ENCODE measurements around the gene MICAL1.

MICAL1 gene, protein sequence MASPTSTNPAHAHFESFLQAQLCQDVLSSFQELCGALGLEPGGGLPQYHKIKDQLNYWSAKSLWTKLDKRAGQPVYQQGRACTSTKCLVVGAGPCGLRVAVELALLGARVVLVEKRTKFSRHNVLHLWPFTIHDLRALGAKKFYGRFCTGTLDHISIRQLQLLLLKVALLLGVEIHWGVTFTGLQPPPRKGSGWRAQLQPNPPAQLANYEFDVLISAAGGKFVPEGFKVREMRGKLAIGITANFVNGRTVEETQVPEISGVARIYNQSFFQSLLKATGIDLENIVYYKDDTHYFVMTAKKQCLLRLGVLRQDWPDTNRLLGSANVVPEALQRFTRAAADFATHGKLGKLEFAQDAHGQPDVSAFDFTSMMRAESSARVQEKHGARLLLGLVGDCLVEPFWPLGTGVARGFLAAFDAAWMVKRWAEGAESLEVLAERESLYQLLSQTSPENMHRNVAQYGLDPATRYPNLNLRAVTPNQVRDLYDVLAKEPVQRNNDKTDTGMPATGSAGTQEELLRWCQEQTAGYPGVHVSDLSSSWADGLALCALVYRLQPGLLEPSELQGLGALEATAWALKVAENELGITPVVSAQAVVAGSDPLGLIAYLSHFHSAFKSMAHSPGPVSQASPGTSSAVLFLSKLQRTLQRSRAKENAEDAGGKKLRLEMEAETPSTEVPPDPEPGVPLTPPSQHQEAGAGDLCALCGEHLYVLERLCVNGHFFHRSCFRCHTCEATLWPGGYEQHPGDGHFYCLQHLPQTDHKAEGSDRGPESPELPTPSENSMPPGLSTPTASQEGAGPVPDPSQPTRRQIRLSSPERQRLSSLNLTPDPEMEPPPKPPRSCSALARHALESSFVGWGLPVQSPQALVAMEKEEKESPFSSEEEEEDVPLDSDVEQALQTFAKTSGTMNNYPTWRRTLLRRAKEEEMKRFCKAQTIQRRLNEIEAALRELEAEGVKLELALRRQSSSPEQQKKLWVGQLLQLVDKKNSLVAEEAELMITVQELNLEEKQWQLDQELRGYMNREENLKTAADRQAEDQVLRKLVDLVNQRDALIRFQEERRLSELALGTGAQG

DNA sequence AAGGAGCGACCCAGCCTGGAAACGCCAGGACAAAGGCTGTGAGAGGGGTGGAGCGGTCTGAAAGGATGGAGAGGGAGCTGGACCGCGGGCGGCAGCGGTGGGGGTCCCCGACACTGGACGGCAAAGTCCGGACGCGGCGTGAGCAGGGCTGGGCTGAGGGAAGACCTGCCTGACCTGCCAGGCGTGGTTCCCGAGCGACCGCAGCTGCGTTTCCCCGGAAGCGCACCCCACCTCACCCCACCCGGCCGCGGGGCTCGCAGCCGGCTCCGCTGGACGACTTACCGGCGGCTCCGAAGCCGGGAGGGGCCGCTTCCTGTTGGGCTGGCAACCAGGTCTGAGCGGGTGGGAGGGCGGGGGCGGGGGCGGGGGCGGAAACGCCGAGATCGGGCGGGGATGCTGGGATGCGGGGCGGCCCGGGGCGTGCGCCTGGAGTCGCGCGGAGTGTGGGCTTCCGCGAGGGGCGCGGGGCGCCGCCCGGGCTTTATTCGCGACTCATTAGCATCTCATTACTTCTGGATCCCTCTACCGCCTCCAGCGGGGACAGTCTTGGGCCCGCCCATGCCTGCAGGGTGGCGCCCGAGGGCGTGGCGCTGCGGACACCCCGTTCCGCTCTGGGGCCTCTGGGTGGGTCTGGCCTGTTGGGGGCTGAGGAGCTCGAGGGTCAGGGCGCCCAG is at the start of gene MICAL1:
TSS of gene MICAL1 (minus strand) at position 336 of the 674 bp plus-strand sequence. CDS start 1,576 bp downstream, outside the sequence.
- DNase-seq: peak; percentile 74

DNA sequence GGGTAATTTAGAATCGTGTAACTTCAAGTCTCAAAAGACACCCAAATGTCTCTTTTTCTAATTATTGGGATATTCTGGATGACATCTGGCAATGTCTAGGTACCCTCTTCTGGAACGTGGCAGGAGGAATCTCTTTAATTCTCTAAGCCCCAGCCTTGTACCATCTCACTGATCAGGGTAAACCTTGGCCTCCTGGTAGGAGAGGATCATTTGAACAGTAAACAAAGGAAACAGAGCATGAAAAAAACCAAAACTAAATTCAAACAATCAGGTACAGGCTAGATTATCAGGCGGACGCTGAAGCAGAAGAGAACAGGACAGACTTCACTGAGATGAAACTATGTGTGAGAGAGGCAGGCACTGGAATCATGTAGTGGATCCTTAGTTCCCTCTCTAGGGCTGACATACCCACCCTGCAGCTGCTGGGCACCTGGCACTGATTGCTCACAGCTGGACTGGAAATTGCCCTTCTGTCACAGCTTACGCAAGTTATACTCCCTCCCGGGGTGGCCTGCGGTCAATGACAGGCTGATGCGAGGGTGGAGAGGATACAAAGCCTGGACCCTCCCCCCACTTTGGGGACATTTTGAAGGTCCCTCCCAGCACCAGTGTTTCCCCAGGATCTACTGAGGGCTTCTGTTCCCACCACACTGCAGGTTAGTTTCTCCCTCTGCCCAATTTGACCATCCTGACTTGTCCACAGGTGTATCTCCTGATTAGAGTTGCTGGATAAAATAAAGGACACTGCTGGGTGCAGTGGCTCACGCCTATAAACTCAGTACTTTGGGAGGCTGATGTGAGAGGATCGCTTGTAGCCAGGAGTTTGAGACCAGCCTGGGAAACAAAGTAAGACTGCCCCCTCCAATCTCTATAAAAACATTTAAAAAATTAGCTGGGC is 48.0 kb upstream of the MICAL1 start:
- no peak for DNase-seq

DNA sequence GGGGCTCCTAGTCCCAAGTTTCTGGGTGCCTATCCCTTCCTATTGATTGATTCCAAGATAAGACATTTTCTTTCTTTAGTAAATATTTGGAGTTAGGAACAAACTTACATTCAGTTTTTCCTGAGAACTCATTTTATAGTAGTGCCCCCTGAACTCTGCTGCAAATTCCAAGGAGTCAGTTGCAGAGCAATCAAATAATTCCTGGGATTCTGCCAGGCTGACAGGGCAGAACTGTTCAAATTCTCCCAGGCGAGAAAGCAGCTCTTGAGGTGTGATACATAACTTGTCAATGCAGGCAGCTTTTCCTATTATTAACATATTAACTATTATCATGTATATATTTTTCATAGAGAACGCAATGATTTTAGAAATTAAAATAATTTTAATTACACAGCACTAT is 43.4 kb upstream of the MICAL1 start:
- DNase-seq: no peak

- DNase-seq: no peak
These were observed 42.5 kb upstream of the MICAL1 start for GRCh38 chr6:109498052-109498451.

- DNase-seq: no peak
These were observed 40.6 kb upstream of the MICAL1 start for GRCh38 chr6:109496036-109496772.

DNA sequence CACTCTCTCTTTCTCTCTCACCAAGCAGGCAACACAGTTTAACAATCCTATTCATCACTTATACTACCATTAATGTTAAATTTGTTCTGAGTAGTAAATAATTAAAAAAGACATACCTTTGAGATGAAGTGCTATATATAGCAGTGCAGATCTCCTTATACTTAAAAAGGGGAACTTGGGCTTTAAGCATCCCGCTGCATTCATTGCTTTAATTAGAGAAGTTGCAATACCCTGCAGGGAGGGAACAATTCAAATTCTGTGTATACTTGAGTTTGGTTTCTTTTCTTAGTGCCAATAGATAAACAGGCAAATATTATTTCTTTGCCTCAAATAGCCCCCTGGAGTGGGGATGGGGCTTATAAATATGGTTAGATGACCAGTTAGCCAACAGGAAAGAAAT is 38.3 kb upstream of the MICAL1 start:
- no peak for DNase-seq

GRCh38 chr6:109491207-109491938 is 35.8 kb upstream of the MICAL1 start:
- DNase-seq: peak; percentile 67

GRCh38 chr6:109490713-109491112 is 35.1 kb upstream of the MICAL1 start:
- DNase-seq: no peak

DNA sequence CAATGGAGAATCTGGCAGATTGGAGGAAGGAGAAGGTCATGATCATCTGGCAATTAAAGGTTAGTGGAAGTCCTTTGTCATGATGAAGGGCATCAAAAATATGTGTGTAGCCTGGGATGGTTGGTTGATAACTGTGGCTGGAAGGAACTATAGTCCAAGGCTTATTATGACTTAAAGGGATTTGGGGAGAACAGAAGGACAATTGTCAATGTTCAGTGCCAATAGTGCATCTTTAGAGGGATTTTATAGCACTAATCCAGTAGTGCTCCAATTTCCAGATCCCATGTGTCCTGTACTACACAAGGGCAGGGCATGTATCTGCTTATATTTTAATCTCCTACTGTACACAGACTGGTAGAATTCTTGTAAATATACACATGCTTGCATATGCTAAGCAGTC is 32.4 kb upstream of the MICAL1 start:
- DNase-seq: no peak

- no peak for DNase-seq
These were observed 30.5 kb upstream of the MICAL1 start for GRCh38 chr6:109486068-109486467.

DNA sequence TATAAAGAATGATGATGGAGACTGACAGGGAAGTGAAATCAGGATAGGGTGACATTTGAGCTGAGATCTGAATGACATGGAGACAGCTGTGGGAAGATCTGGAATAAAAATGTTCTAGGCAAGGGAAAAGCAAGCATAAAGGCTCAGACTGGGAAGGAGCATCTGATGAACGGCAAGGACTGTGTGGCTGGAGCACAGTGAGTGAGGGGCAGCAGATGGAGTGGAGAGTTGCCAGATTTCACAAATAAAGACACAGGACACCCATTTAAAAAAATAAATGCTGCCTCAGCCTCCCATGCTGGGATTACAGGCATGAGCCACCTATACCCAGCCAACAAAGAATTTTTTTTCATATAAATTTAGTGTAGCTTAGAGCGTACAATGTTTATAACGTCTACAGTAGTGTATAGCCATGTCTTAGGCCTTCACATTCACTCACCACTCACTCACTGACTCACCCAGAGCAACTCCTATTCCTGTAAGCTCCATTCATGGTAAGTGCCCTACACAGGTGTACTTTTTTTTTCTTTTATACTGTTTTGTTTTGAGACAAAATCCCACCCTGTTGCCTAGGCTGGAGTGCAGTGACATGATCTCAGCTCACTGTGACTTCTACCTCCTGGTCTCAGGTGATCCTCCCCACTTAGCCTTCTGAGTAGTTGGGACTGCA is 29.8 kb upstream of the MICAL1 start:
- no peak for DNase-seq

DNA sequence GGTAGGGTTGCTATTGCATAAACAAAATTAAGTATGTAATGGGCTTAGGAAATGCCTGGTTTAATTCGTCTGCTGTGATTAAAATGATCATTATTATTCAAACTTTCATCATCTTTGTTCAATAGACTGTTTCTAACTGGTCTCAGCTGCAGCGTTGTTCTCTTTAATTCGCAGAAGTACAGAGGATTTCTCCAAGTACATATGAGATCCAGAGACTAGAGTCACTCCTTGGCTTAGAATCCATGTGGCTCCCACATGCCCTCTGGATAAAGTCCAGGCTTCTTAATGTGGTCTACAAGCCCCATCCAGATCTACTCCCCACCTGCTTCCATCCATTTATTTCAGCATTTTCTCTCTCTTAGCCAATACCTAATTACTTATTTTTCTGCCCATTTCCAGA is 28.6 kb upstream of the MICAL1 start:
- DNase-seq: no peak

DNA sequence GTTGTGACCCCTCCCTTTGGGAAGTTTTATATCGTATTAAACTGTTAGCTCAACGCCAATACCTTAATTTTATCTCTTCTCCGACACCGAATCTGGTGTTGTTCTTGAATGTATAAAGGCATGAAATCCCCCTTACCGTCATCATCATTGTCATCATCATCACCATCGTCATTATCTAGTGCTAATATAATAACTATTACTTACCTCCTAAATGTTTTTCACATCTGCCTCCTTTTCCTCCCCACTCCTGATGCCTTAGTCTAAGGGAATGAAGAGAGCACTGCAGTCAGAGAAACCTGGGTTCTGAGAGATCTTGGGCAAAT is 28.1 kb upstream of the MICAL1 start:
- DNase-seq: no peak

GRCh38 chr6:109482905-109483734 is 27.5 kb upstream of the MICAL1 start, which contains the start of gene ZBTB24:
Gene ZBTB24 (minus strand): TSS chr6:109483219. CDS start chr6:109482026, 1,193 bp downstream.
- DNase-seq: peak; percentile 93

DNA sequence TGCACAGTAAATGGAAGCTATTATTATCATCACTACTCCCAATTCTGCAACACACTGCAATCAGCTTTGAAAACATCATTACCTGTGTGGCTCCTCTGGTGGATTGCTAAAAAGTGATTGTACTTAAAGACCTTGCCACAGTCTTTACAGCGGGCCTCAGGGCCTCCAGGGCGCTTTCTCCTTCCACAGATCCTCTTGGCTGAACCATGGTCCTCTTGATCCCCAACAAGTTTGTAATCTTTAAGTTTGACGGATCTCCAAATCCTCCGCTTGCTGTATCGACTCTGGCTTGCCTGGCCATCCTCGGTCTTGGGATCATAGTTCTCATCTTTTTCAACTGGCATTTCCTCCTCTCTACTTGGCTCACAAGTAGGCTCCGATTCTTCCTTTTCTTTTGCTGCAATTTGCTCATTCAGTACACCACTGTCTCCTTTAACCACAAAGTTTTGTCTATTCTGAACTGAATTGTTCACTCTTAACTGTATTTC is 25.5 kb upstream of the MICAL1 start:
- DNase-seq: no peak

- DNase-seq: no peak
These were observed 23.5 kb upstream of the MICAL1 start for GRCh38 chr6:109478841-109479624.

GRCh38 chr6:109478222-109478805 is 22.7 kb upstream of the MICAL1 start:
- no peak for DNase-seq

All from activated CD4-positive, alpha-beta T cell treated with anti-CD3 and anti-CD28 coated beads, Interleukin-2, amount 50 U/mL, for 16 hours (primary cell).